Body of pancreas (tissue), 4 donors: ENCODE data around the gene NPTX2.

ENCODE experiments used
- CTCF ChIP-seq, 7 experiments: fragments of 450-650 bp in 4 of 7; fragments of 200-600 bp in 3 of 7; sonication (generic) in 3 of 7; IDR thresholded peaks; one replicate each; pipeline ENCODE4 v1.5.1; 2016 to 2019; ENCODE audit warnings: antibody characterized with exemption in 7 of 7
- POLR2A ChIP-seq, 3 donors: fragments of 450-650 bp; IDR thresholded peaks; one replicate each; pipeline ENCODE4 v1.6.1; 2016; ENCODE audit warnings: antibody characterized with exemption in 3 of 3, mild to moderate bottlenecking in 2 of 3

- no peak for TF ChIP-seq CTCF (IDR thresholded peaks at IDR 0.05)
- TF ChIP-seq POLR2A (IDR thresholded peaks at IDR 0.05), result no peak
Observed at GRCh38 chr7:98626460-98627412, 9.7 kb downstream of the NPTX2 start.
